B cell (primary cell): Measurements from ENCODE around the gene PRTN3. TPM values are rescaled to one million over a fixed set of nuclear protein-coding genes. Genes with fewer than 3 reads are reported as not detected.

Experiments
- ATAC-seq: fragments of 200-7000 bp; cut with Tn5 transposase; one replicate; pipeline ENCODE4 v1.10.0; 2021; ENCODE audit warnings: low read depth, mild to moderate bottlenecking, moderate number of reproducible peaks, moderate library complexity
- CTCF ChIA-PET: fragments of 350-600 bp; sonication (Branson Sonifier 250); formaldehyde crosslinking; loops from one replicate; lab custom pipeline; 2021; ENCODE audit warnings: antibody characterized with exemption, inconsistent platforms; lab: Charles Lee
- POLR2A ChIA-PET: fragments of 350-600 bp; sonication (Branson Sonifier 250); formaldehyde crosslinking; loops from one replicate; lab custom pipeline; 2021; ENCODE audit warnings: antibody characterized with exemption; lab: Charles Lee
- DNase-seq: peaks from one replicate; pipeline ENCODE4 v3.0.0; 2013
- H2AFZ ChIP-seq: 2 replicates; pipeline ENCODE4 v1.6.1; 2012; ENCODE audit warnings: mild to moderate bottlenecking, low read depth, low read length; ENCODE audit not compliant: insufficient read depth, poor library complexity, severe bottlenecking
- H3K27ac ChIP-seq, 2 donors: 1 replicate in 1 of 2; 2 replicates in 1 of 2; pipeline ENCODE4 v1.5.1; 2012 to 2013; ENCODE audit warnings: low read length in 2 of 2, mild to moderate bottlenecking in 2 of 2, moderate library complexity in 1 of 2
- H3K27me3 ChIP-seq, 4 experiments: fragments of 200-600 bp in 1 of 4; sonication (generic) in 1 of 4; replicated peaks in 1 of 4; 1 replicate in 2 of 4; 2 replicates in 2 of 4; pipeline versions ENCODE4 v1.6.1 to v1.7.0; 2013 to 2016; ENCODE audit warnings: low read length in 3 of 4, mild to moderate bottlenecking in 2 of 4, mixed read lengths in 1 of 4, moderate library complexity in 1 of 4; ENCODE audit not compliant: insufficient read depth in 4 of 4, control insufficient read depth in 3 of 4; ENCODE audit errors: control extremely low read depth in 1 of 4
- H3K36me3 ChIP-seq, 2 experiments: replicated peaks in 1 of 2; 1 replicate in 1 of 2; 2 replicates in 1 of 2; pipeline versions ENCODE4 v1.6.1 to v1.7.1; 2013; ENCODE audit warnings: low read length in 1 of 2; ENCODE audit not compliant: insufficient read depth in 2 of 2, control insufficient read depth in 1 of 2; ENCODE audit errors: control extremely low read depth in 1 of 2, extremely low read depth in 1 of 2
- H3K4me1 ChIP-seq, 2 donors: fragments of 200-600 bp in 1 of 2; sonication (generic) in 1 of 2; 1 replicate in 1 of 2; 2 replicates in 1 of 2; pipeline versions ENCODE4 v1.5.1 to v1.6.1; 2013 to 2017; ENCODE audit warnings: low read length in 2 of 2; ENCODE audit not compliant: control insufficient read depth in 2 of 2, insufficient read depth in 2 of 2
- H3K4me2 ChIP-seq: replicated peaks from 2 replicates; pipeline ENCODE3; 2012; ENCODE audit warnings: mild to moderate bottlenecking, low read depth, low read length; ENCODE audit not compliant: poor library complexity, severe bottlenecking
- H3K4me3 ChIP-seq, 5 experiments: fragments of 200-600 bp in 1 of 5; sonication (generic) in 1 of 5; 1 replicate in 3 of 5; 2 replicates in 2 of 5; pipeline versions ENCODE4 v1.5.1 to v1.7.0; 2011 to 2016; ENCODE audit warnings: low read length in 4 of 5, mild to moderate bottlenecking in 4 of 5, low read depth in 2 of 5, control low read depth in 1 of 5, moderate library complexity in 1 of 5; ENCODE audit not compliant: insufficient read depth in 1 of 5; ENCODE audit errors: control extremely low read depth in 1 of 5, extremely low read depth in 1 of 5
- H3K79me2 ChIP-seq: fragments of 200-600 bp; sonication (generic); one replicate; pipeline ENCODE4 v1.6.0; 2016; ENCODE audit warnings: low read length; ENCODE audit not compliant: control insufficient read depth, insufficient read depth
- H3K9ac ChIP-seq: fragments of 200-600 bp; sonication (generic); 2 replicates; pipeline ENCODE4 v1.6.1; 2017; ENCODE audit warnings: mild to moderate bottlenecking, low read length, moderate library complexity
- H3K9me3 ChIP-seq, 3 donors: one replicate each; pipeline versions ENCODE4 v1.6.1 to v1.7.1; 2013; ENCODE audit warnings: low read length in 2 of 3; ENCODE audit not compliant: control insufficient read depth in 2 of 3, insufficient read depth in 1 of 3; ENCODE audit errors: control extremely low read depth in 1 of 3
- H4K20me1 ChIP-seq: 2 replicates; pipeline ENCODE4 v1.6.0; 2012; ENCODE audit warnings: mild to moderate bottlenecking, low read length; ENCODE audit not compliant: insufficient read depth, control insufficient read depth, poor library complexity, severe bottlenecking
- H3K27ac Mint-ChIP-seq: one replicate; pipeline ENCODE4 v1.8.0; 2021; ENCODE audit warnings: mixed read lengths
- H3K27me3 Mint-ChIP-seq: one replicate; pipeline ENCODE4 v1.8.0; 2021; ENCODE audit warnings: mixed read lengths
- H3K4me1 Mint-ChIP-seq: one replicate; pipeline ENCODE4 v1.8.0; 2021; ENCODE audit warnings: mixed read lengths
- H3K4me3 Mint-ChIP-seq: one replicate; pipeline ENCODE4 v1.8.0; 2021; ENCODE audit warnings: mixed read lengths
- H3K9me3 Mint-ChIP-seq: one replicate; pipeline ENCODE4 v1.8.0; 2022; ENCODE audit warnings: mixed read lengths; ENCODE audit not compliant: insufficient read depth
- CTCF ChIP-seq: fragments of 200-600 bp; IDR thresholded peaks from one replicate; pipeline ENCODE4 v1.8.0; 2022; ENCODE audit warnings: antibody characterized with exemption, mild to moderate bottlenecking
- EZH2 ChIP-seq: IDR thresholded peaks from 2 replicates; pipeline ENCODE4 v1.6.1; 2012; ENCODE audit warnings: borderline replicate concordance, low read depth, mild to moderate bottlenecking, moderate library complexity, low read length; ENCODE audit not compliant: insufficient read depth, poor library complexity, severe bottlenecking
- WGBS: methylation state at CpG from one replicate; pipeline ENCODE4 v1.1.5; 2013; ENCODE audit warnings: missing lambda C conversion rate; ENCODE audit not compliant: insufficient coverage; 5-methylcytosine and 5-hydroxymethylcytosine counted together
- intact Hi-C: fragments of 100-400 bp; cut with micrococcal nuclease; formaldehyde crosslinking; loops from one replicate; pipeline ENCODE4 v1.10.0; 2022
- polyA plus RNA-seq: library from polyadenylated mRNA; depleted of rRNA; stranded (reverse); fragments of >200 nt; gene quantifications from 2 replicates; pipeline ENCODE4 v1.2.3, GENCODE V29; 2012
- total RNA-seq, 2 donors: library from RNA; stranded (reverse); fragments of 120-200 nt in 1 of 2; gene quantifications; 1 replicate in 1 of 2; 2 replicates in 1 of 2; pipeline versions ENCODE4 v1.2.3 to v1.2.4, GENCODE V29; 2013 to 2022

PRTN3 gene
- total and polyA plus RNA-seq, 2 donors (not counting 1 experiment from before 2014, with no cell fraction given): not detected

DNA sequence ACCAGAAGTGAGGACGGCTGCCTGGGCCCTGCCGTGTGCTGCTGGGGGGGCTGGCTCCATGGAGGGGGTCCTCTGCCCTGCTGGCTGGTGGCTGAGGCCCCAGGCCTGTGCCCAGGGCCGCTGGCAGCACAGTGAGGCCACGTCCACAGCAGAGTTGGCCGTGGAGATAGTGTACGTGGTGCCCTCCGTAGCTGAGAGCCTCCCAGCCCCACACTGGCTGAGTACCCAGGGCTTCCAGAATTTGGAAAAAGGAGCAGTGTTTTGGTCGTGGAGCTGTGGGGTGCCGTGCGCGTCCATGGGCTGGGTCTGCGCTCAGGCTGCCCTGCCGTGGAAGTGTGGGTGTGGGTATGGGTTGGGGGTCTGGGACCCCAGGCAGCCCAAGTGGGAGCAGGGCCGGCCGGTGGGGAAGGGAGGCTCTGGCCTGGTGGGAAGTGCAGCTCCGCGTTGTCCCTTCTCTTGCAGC lies 37.7 kb upstream of the PRTN3 start:
- no peak overlapping the region for H2AFZ ChIP-seq
- ChIA-PET POLR2A (no interaction called here), CTCF (no interaction called here)
- H3K4me1 ChIP-seq: peaks cover 22 to 38% of the 10 kb centered on the region in 2 donors
- ATAC-seq: no peak
- WGBS: 95% methylated on average over 10 of the region's 17 CpGs
- DNase-seq: peak; percentile 13
- no peak overlapping the region for H3K4me3 Mint-ChIP-seq
- intact Hi-C loops: no loop called here
- H3K36me3 ChIP-seq: peaks cover 6 to 78% of the 10 kb centered on the region in 2 experiments
- no peak overlapping the region for H3K27ac ChIP-seq
- no peak overlapping the region for H3K9ac ChIP-seq
- no peaks in the 10 kb centered on the region for H3K9me3 ChIP-seq
- H3K4me2 ChIP-seq: no peak overlapping the region
- H3K4me1 Mint-ChIP-seq: peaks cover 40% of the 10 kb centered on the region
- no peaks in the 10 kb centered on the region for H3K9me3 Mint-ChIP-seq
- peaks cover 100% of the 10 kb centered on the region for H3K79me2 ChIP-seq
- no peaks in the 10 kb centered on the region for H3K27me3 ChIP-seq
- TF ChIP-seq EZH2 (no peak), CTCF (no peak)
- H3K4me3 ChIP-seq: no peak overlapping the region
- H3K27ac Mint-ChIP-seq: no peak overlapping the region
- H3K27me3 Mint-ChIP-seq: no peaks in the 10 kb centered on the region
- H4K20me1 ChIP-seq: peaks cover 100% of the 10 kb centered on the region

DNA sequence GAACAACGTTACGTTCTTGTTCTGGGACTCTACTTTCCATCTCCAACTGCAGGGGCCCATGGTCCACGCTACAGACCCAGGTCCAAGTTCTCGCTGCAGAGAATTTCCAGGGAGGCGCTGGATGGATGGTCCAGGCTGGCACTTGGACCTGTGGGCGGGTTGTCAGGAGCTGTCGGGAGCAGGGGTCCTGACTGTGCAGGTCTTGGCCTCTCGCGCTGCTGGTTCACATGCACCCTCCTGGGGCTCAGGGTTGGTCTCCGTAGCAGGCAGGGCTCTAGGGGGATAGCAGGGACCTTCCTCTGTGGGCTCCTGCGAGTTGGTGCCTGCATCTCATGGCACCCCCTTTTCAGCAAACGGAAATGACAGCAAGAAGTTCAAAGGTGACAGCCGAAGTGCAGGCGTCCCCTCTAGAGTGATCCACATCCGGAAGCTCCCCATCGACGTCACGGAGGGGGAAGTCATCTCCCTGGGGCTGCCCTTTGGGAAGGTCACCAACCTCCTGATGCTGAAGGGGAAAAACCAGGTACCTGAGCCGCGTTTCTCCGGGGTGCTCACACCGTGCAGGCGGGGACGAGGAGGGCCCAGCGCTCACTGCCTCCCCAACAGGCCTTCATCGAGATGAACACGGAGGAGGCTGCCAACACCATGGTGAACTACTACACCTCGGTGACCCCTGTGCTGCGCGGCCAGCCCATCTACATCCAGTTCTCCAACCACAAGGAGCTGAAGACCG lies 36.9 kb upstream of the PRTN3 start:
- intact Hi-C loops: no loop called here
- WGBS: 99% methylated on average over 31 of the region's 31 CpGs
- no peaks in the 10 kb centered on the region for H3K27me3 Mint-ChIP-seq
- Histone ChIP-seq H3K36me3 (peaks cover 6 to 80% of the 10 kb centered on the region in 2 experiments), H3K9me3 (no peaks in the 10 kb centered on the region), H3K27me3 (no peaks in the 10 kb centered on the region), H3K27ac (no peak overlapping the region), H4K20me1 (peaks cover 100% of the 10 kb centered on the region), H2AFZ (no peak overlapping the region), H3K4me2 (no peak overlapping the region), H3K4me3 (no peak overlapping the region), H3K79me2 (peaks cover 93% of the 10 kb centered on the region), H3K4me1 (peaks cover 22 to 31% of the 10 kb centered on the region in 2 donors), H3K9ac (no peak overlapping the region)
- no peak for TF ChIP-seq CTCF
- no peak for TF ChIP-seq EZH2
- no peaks in the 10 kb centered on the region for H3K9me3 Mint-ChIP-seq
- ATAC-seq: no peak
- H3K27ac Mint-ChIP-seq: no peak overlapping the region
- DNase-seq: peak; percentile 21
- no peak overlapping the region for H3K4me3 Mint-ChIP-seq
- H3K4me1 Mint-ChIP-seq: peaks cover 35% of the 10 kb centered on the region
- ChIA-PET POLR2A (no interaction called here), CTCF (no interaction called here)
